Stimulated activated CD8-positive, alpha-beta memory T cell treated with anti-CD3 and anti-CD28 coated beads, Interleukin-12 subunit alpha, Interleukin-12 subunit beta, amount 100 ng/mL, for 4 hours (primary cell): ENCODE measurements around the gene SHISA7.
A peak's percentile ranks its signal among the peaks of the same experiment; 100 is the strongest.

Source experiments
- DNase-seq: peaks from one replicate; pipeline ENCODE4 v3.0.0-alpha.2; 2020; ENCODE audit warnings: low read depth

Gene SHISA7

GRCh38 chr19:55482156-55482961 lies 39.3 kb upstream of the SHISA7 start:
- no peak for DNase-seq

DNA sequence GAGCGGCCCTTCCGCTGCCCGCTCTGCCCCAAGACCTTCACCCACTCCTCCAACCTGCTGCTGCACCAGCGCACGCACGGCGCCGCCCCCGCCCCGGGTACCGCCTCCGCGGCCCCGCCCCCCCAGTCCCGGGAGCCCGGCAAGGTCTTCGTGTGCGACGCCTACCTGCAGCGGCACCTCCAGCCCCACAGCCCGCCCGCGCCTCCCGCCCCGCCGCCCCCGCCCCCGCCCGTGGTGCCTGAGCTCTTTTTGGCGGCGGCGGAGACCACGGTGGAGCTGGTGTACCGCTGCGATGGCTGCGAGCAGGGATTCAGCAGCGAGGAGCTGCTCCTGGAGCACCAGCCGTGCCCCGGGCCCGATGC lies 38.7 kb upstream of the SHISA7 start:
- DNase-seq: no peak

DNA sequence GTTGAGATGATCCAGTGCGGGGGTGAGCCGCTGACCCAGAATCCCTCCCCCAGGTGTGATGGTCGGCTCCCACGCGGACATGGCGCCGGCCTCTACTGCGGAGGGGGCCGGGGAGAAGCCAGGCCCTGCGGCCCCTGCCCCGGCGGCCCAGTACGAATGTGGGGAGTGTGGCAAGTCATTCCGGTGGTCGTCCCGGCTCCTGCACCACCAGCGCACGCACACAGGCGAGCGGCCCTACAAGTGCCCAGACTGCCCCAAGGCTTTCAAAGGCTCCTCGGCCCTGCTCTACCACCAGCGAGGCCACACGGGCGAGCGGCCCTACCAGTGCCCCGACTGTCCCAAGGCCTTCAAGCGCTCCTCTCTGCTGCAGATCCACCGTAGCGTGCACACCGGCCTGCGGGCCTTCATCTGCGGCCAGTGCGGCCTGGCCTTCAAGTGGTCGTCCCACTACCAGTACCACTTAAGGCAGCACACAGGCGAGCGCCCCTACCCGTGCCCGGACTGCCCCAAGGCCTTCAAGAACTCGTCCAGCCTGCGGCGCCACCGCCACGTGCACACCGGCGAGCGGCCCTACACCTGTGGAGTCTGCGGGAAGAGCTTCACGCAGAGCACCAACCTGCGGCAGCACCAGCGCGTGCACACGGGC lies 38.2 kb upstream of the SHISA7 start:
- no peak for DNase-seq

DNA sequence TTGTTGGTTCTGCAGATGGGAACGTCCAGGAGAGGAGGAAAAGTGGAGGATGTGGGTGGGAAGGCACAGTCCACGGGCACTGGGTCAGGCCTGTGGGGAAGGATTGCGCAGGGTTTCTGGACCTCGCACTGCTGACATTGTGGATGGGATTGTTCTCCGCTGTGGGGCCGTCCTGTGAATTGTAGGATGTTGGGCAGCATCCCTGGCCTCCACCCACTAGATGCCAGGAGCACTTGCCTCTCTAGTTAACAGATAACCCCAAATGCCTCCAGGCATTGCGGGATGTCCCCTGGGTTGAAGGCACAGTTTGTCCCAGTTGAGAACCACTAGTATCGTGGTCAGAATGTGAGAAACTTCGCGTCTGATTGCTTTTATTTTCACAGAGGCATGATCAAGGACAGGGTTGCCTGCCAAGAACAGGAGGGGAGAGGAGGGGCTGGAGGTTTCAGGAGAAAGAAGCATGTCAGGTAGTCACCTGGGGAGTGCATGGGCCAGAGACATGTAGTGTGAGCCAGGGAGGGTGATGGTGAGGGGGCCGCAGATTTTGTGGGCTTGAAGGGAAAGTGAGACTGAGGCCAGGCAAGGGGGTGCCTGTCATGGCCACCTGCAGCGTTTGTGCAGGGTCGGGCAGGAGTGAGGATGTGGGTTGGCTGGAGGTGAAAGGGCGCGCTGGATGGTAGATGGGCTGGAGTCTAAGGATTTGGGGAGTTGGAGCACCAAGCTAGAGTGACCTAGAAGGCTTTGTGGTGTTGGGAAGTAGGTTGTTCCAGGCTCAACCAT lies 36.5 kb upstream of the SHISA7 start:
- DNase-seq: no peak

DNA sequence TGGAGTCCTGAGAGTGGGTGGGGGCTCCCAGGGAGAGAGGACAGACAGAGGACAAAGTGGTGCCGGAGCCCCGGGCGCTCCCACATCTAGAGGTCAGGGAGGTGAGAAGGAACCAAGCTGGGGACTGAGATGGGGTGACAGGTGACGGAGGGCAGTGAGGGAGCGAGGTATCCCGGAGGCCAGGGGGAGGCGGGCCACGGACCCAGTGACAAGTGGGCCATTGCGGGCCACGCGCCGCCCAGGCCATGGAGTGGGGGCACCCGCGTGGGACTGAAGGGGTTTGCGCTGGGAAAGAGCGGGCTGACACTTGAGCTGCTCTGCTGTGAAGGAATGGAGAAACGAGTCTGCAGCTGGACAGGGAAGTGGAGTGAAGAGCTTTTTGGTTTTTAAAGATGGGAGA lies 35.9 kb upstream of the SHISA7 start:
- DNase-seq: no peak

GRCh38 chr19:55478364-55478763 lies 35.3 kb upstream of the SHISA7 start:
- no peak for DNase-seq

DNA sequence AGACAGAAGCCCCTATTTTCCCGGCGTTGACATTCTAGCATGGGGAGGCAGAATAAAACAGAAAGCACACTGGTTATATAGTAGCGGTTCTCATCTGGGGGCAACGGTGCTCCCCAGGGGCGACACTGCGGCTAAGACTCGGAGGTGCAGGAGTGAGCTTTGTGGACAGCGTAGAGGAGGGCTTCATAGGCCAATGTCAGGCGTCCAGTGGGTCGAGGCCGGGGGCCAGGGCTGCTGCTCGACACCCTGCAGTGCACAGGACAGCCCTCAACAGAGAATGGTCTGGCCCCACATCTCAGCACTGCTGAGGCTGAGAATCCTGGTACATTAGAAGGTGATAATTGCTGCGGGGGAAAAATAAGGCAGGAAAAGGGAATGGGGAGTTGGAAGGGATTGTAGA lies 34.8 kb upstream of the SHISA7 start:
- no peak for DNase-seq

GRCh38 chr19:55476100-55476775 lies 33.1 kb upstream of the SHISA7 start, which contains the start of gene ZNF628:
Gene ZNF628 (plus strand): TSS chr19:55476617. CDS start chr19:55479911, 3,294 bp downstream.
- peak; percentile 99 for DNase-seq

DNA sequence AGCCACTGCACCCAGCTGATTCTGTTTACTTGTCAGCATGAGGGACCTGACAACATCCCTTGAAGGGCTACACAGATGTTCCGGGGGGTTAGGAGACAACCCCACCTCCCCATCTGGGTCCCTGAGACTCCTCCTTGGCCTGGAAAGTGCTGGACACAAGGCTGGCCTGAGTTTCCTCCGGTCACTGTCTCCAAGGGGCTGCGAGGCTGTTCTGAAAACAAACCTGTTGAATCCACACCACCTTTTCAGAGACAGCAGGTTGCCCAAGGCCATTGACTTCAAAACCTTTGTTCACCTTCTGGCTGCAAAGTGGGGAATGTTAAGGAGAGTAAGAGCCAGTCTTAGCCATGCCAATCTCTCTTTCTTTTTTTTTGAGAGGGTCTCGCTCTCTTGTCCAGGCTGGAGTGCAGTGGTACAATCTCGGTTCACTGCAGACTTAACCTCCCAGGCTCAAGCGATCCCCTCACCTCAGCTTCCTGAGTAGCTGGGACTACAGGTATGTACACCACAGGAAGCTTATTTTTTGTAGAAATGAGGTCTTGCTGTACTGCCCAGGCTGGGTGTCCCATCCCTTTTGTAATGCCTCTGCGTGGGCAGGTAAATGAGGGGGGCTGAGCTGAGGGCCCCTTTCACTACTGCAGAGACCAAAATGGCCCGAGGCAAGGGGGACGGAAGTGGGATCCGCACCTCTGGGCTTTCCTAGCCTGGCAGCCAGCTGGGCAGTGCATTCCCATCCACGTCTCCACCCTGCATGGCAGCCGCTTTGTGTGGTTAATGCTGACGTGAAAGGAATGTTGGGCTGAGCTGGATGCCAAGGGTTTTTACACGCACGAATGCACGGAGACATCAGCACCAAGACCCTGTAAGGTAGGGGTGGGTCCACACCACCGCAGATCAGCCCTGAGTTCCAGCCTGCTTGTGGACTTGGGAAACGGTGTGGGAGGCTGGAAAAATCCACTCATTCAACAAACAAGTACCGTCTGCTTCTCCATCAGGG lies 31.5 kb upstream of the SHISA7 start:
- DNase-seq: no peak

DNA sequence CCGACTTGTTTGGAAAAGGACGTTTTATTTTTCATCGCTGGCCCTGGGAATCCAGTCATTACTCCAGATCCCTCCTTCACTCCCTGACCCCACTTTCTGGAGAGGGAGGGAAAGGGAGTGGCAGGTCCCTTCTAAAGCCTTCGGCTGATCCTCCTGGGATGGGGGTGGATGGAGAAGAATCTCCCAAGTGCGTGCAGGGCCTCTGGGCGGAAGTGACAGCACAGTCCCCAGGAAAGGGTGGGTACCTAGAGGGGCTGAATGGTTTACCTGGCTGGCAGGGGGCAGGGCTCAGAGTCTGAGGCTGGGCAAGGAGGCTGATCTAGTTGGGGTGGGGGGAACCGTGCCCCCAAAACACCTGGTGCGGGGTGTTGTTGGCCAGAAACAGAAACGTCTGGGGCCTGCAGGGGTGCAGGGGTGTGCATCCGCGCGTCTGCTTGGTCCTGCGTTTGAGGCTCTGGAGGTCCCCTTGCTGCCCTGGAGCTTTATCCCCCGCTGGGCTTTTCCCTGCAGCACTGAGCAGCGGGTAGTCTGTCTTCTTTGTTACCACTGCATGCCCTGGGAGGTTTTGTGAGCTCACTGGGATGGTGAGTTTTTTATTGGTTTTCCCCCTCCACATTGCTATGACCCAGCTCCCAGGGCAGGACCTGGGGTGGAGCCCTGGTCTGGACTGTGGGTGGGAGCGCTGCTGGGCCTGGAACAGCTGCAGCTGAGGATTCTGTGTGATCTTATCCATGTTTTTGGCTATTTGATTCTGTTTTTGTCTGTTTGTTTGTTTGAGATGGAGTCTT lies 30.3 kb upstream of the SHISA7 start:
- no peak for DNase-seq

DNA sequence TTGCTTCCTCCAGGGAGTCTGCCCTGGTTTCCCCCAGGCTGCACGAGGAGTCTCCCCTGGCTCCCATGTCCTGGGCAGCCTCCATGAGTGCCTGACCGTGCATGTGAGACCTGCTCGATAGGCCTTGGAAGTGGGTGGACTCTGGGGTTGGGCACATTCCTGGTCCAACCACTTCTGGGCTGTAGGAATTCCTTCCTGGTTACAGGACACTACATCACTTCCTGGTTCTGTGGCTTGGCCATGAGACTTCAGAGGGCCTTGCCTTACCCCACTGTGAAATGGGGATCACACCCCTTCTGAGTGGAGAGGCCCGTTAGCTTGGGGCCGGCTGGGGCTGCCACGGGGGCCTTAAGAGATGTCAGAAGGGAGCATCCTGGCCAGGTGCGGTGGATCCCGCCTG lies 29.4 kb upstream of the SHISA7 start:
- no peak for DNase-seq

DNA sequence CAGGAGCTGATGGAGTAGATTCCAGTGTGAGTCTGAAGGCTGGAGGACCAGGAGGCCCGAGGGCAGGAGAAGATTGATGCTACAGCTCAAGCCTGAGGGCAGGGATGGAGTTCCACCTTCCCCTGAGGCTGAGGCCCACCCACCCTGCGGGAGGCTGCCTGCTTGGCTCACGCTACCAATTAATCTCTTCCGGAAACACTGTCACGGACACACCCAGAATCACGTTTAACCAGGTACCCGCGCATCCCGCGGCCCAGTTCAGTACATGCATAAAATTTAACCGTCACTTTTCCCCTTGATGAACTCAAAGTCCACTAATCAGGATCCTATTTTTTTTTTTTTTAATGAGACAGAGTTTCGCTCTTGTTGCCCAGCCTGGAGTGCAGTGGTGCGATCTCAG lies 28.2 kb upstream of the SHISA7 start:
- no peak for DNase-seq

DNA sequence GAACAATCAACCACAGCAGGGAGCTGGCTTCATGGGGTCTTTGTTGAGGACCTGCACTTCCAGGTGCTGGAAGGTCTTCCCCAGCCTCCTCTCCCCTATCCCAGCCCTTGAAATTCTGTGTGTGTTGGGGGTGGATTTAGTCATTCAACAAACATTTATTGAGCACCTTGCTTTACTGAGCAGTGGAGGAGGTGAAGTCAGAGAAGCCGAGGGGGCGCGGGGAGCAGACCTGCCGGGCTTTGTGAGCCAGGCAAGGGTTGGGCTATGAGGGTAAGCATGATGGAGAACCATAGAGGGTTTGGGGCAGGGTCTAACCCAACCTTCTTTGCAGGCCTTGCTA lies 24.9 kb upstream of the SHISA7 start:
- DNase-seq: no peak

DNA sequence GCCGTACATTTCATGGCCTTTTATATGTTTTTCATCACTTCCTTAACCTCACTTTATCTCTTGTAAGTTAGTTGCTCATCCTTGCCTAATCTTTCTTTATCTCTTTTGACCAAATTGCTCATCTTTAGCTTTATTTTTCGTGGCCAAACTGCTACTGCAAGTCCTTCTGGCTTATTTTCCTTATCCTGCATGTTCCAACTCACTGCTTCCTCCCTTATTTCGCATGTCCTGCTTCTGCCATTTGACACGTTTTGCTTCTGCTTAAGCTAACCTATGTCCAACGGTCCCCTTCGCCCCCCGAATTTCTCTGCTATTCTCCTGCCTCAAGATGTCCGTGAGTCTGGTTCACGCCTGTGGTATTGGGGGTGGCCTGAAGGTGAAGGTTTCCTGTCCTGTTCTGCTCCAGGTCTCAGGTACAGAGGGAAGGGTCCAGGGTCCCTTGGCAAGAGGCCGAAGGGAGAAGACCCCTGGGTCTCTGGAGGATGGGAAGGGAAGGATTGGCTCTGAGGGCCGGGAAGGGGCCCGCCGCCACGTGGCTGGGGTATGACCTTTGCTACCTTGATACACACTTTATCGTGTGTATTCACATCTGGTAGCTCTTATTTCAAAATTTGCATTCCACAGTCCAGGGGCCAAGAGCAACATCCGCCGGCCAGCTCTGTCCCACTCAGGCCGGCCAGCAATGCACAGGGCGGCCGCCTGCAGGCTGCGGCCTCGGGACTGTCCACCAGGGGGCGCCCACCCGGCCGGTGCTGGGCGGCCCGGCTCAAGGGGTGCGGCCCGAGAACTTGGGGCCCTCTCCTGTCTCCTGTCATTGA lies 24.3 kb upstream of the SHISA7 start:
- peak; percentile 37 for DNase-seq

GRCh38 chr19:55466241-55466614 lies 23.1 kb upstream of the SHISA7 start:
- DNase-seq: no peak

DNA sequence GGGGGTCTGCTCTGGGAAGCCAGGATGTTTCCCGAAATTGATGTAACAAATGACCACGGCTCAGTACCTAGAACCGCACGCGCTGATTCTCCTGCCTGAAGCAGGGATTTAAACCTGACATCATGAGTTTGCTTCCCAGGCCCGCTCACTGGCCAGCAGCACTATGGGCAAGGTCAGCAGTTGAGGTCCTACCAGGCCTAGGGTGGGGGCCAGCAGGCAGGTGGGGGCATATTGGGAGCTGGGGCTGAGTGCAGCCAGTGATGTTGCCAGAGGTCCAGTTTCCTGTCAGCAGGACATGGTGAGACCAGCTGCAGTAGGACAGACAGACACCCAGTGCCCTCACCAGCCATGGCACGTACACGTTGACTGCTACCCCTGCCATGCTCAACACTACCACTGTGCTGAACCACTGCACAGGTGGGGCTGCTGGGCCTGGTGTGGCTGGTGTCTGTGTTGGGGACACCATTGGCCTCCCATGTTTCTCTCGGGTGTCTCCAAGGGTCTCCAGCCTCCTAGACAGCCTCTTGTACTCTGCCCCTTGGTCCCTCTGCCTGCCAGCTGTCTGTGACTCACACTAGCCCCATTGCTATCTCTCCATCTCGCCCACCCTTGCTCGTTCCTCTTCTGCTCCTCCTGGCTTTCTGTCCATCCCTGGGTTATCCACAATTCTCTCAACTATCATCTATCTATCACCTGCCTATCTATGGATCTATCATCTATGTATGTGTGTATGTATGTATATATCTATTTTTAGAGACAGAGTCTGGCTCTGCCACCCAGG lies 22.6 kb upstream of the SHISA7 start:
- DNase-seq: no peak

- no peak for DNase-seq
Measured at GRCh38 chr19:55464662-55465054, 21.6 kb upstream of the SHISA7 start, which contains the start of gene C19orf85. Gene C19orf85 (minus strand): TSS chr19:55464751. CDS start chr19:55464554, 197 bp downstream.

- no peak for DNase-seq
Measured at GRCh38 chr19:55464039-55464661, 21.1 kb upstream of the SHISA7 start.
